GM19372 (cell line): ENCODE measurements around the gene CREBL2.

Experiments used
- ATAC-seq: cut with Tn5 transposase; IDR thresholded peaks from one replicate; pipeline ENCODE4 v1.9.1; 2021; ENCODE audit warnings: mild to moderate bottlenecking, low read depth, moderate library complexity; ENCODE audit not compliant: unreplicated experiment

CREBL2 gene

GRCh38 chr12:12668005-12668404 lies 56.3 kb downstream of the CREBL2 start:
- no peak for ATAC-seq

DNA sequence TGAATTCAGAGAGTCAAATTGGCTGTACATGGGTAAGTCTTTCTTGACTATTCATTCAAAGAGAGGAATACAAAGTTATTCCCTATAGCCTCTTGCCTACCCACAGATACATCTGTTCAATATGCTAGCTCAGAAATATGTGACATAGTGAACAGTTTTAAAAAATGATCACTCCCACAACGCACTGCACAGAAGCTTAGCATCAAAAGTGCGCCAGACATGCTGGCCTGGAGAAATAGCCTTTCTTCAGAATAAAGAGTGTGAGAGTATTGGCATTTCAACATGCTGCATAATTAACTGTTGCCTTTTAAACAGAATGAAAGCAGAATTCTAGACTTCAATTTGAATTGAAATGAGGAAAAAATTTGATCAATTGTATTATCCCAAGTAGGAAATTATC lies 57.3 kb downstream of the CREBL2 start:
- ATAC-seq, result no peak

DNA sequence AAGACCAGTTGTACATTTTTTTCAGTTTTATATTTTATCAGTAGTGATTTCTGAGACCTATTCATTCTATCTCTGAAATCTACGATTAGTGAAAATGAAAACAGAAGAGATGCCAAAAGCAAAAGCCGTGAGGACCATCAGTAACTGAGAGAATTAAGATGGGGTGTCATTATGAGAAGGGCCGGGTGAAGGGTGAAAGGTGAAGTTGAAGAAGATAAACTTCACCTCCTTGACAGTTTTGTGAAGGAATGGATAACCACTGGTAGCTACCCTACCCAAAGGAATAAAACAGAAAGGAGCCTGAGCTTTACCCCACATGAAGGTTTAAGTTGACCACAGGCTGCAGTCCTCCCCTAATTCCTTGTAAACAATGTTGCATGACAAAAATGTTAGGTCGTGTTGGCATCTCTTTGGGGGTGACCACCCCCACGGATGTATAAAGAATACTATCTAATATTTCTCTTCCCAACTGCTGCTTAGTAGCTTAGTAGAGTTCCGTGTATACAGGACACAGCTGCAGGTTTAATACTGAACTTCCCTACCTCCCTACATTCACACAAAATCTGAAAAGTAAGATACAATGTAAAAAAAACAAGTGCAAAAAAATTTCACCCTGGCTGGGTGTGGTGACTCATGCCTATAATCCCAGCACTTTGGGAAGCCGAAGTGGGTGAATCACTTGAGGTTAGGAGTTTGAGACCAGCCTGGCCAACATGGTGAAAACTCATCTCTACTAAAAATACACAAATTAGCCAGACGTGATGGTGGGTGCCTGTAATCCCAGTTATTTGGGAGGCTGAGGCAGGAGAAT lies 60.4 kb downstream of the CREBL2 start:
- ATAC-seq, result no peak

GRCh38 chr12:12673296-12673695 lies 61.6 kb downstream of the CREBL2 start:
- ATAC-seq, result no peak

- no peak for ATAC-seq
Observed at GRCh38 chr12:12676605-12677004, 64.9 kb downstream of the CREBL2 start.

GRCh38 chr12:12681061-12681765 lies 69.5 kb downstream of the CREBL2 start:
- no peak for ATAC-seq

- no peak for ATAC-seq
Observed at GRCh38 chr12:12682284-12682683, 70.6 kb downstream of the CREBL2 start.

DNA sequence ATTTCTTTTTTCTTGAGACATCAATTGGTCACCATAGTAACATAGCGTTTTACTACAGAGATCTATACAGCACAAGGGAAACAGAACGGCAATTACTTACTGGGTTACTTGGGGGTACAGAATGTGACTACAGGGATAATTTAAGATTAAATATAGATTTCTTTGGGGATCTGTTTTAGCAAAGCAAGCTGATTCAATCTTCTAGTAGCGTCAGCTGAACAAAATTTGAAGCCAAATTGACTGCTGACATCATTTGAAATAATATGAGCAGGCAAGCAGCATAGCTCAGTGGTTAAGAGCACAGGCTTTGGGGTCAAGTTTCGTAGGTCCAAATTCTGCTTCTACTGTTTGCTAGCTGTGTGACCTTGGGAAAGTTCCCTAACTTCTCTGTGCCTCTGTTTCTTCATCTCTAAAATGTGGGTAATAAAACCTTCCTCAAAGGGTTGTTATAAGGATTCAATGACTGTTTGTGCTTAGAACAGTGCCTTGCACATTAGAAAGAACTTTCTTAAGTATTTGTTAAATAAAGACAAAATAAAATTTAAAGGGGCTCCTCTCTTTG lies 71.5 kb downstream of the CREBL2 start:
- no peak for ATAC-seq

GRCh38 chr12:12683725-12684124 lies 72.0 kb downstream of the CREBL2 start:
- no peak for ATAC-seq

DNA sequence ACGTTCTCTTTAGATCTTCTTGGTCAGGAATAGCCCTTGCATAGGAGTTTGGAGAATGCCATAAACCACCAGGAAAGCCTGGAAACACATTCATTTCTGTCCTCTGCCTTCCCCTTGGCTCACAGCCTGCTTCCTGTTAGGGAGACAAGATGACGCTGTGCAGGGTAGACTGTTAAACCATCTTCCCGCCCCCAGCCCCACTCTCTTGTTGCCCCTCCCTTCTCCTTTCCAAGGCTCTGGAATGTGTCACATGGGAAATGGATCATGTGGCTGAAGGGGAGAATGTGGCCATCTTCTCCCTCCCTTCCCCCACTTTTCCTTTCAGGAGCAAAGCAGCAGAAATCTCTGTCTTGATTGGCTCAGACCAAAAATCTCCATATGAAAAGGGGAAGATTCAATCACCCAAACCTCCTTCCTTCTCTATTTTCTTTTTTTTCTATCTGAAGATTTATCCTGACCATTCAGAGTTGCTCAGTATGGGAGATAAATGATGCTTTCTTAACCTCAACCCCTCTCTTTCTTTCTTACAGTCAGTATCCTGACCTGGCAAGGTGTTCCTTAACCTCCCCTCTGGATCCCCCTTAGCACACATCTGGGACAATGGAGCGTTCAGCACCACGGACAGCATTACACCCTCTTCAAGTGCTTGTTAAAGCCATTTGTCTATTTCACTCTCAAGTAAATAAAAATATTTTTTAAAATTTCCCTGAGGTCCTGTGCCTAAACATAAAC lies 72.9 kb downstream of the CREBL2 start:
- ATAC-seq, result no peak

DNA sequence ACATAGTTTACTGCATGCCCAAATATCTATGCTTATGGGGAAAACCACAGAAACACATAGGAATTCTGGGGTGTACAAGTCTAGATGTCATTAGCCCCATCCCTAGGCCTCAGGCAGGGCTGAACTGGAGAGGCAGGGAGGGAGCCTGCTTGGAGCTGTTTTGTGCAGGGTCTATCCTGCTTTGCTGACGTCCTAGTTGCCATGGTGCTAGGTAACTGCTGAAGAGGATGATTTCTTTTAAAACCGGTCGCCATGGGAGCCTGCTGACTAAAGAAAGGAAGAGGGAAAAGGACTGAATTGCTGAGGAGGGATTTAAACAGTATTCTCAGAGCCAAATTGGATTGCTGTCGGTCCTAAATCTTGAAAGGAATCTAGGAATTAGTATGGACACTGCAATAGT lies 73.6 kb downstream of the CREBL2 start:
- ATAC-seq, result no peak

DNA sequence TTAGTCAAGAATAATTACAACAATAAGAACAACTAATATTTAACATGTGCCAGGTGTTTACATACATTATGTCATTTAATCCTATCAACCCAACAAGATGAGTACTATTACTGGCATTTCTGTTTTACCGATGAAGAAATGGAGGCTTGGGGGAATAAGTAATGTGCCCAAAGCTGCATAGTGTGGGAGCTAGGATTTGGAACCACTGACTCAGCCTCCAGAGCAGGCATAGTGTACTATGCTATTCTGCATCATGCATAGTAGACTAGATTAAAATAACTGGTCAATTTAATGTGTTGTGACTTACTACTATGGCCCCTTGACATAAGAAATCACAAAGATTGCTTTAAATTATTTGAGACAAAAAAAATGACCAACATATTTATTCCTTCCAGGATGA lies 74.8 kb downstream of the CREBL2 start:
- no peak for ATAC-seq

DNA sequence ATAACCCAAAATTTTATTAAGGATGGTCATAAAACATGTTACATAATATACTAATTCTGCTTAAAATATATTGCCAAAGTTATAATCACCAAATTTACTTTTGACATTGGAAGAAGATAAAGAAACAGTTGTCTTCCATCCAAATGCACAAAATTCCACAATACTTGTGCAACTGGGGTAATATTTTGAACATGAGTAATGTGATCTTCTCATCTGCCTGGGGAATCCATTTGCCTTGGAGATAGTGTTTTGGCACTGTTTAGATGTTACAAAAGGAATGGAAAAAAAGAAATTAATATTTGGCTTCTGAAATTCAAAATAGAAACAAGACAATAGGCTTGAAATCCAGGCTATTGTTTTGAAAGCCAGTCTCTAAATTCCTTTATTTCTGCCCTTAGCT lies 75.2 kb downstream of the CREBL2 start:
- no peak for ATAC-seq

DNA sequence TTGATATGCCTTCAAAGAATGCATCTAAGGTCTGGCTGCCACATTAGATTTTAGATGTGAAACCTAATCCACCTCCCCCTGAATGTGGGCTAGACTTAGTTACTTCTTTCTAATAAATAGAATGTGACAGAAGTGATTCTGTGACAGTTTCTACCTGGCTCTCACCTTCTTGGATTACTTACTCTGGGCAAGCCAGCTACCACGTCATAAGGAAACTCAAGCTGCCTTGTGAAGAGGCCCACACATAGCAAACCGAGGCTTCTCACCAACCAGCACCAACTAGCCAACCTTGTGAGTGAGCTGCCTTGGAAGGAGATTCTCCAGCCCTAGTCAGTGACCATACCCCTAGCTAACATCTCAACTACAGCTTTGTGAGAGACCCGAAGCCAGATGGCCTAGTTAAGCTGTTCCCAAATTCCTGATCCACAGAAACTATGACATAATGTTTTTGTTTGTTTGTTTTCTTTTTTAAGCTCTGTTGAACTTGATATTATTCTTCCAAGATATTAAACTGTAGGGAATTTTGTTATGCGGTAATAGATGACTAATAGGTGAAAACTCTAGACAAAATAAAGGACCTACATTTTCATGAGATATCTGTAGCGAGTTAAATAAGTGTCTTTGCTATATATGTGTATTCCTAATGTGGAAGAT lies 78.1 kb downstream of the CREBL2 start:
- no peak for ATAC-seq

- no peak for ATAC-seq
Observed at GRCh38 chr12:12691549-12691948, 79.9 kb downstream of the CREBL2 start.

GRCh38 chr12:12693111-12693671 lies 81.5 kb downstream of the CREBL2 start:
- ATAC-seq, result no peak
